H9 (cell line): Measurements from ENCODE around the gene ARMCX6. TPM values are rescaled to one million over a fixed set of nuclear protein-coding genes. Genes with fewer than 3 reads are reported as not detected.
A peak's percentile ranks its signal among the peaks of the same experiment; 100 is the strongest.

Experiments
- DNase-seq: peaks from one replicate; pipeline ENCODE4 v3.0.0-alpha.2; 2017
- H2AFZ ChIP-seq: one replicate; pipeline ENCODE4 v1.6.1; 2013; ENCODE audit warnings: mild to moderate bottlenecking, low read length, control low read depth, moderate library complexity
- H2AK5ac ChIP-seq: 2 replicates; pipeline ENCODE4 v1.6.1; 2013; ENCODE audit warnings: low read length, control low read depth, mixed read lengths; ENCODE audit not compliant: insufficient read length
- H2BK120ac ChIP-seq: one replicate; pipeline ENCODE4 v1.6.1; 2013; ENCODE audit warnings: low read depth, mild to moderate bottlenecking, low read length, control low read depth, inconsistent platforms; ENCODE audit not compliant: poor library complexity, severe bottlenecking
- H2BK12ac ChIP-seq: 2 replicates; pipeline ENCODE4 v1.6.1; 2013; ENCODE audit warnings: low read length, control low read depth, mixed read lengths, low read depth; ENCODE audit not compliant: insufficient read length
- H2BK15ac ChIP-seq: 2 replicates; pipeline ENCODE4 v1.6.1; 2013; ENCODE audit warnings: low read depth, low read length, control low read depth
- H2BK20ac ChIP-seq: one replicate; pipeline ENCODE4 v1.6.1; 2013; ENCODE audit warnings: low read depth, mild to moderate bottlenecking, low read length, control low read depth, inconsistent platforms; ENCODE audit not compliant: poor library complexity, severe bottlenecking
- H2BK5ac ChIP-seq: 2 replicates; pipeline ENCODE4 v1.6.1; 2013; ENCODE audit warnings: low read length, control low read depth, mixed read lengths; ENCODE audit not compliant: insufficient read length
- H3K14ac ChIP-seq: 2 replicates; pipeline ENCODE4 v1.6.1; 2013; ENCODE audit warnings: low read length, control low read depth; ENCODE audit not compliant: insufficient read depth
- H3K18ac ChIP-seq: 2 replicates; pipeline ENCODE4 v1.6.1; 2013; ENCODE audit warnings: low read depth, mild to moderate bottlenecking, mixed read lengths, low read length, control low read depth; ENCODE audit not compliant: insufficient read length
- H3K23ac ChIP-seq: 2 replicates; pipeline ENCODE4 v1.6.1; 2013; ENCODE audit warnings: low read length, control low read depth, mixed read lengths, low read depth; ENCODE audit not compliant: insufficient read length
- H3K23me2 ChIP-seq: 2 replicates; pipeline ENCODE4 v1.6.1; 2013; ENCODE audit warnings: low read depth, mild to moderate bottlenecking, mixed read lengths, low read length, control low read depth; ENCODE audit not compliant: insufficient read length, poor library complexity, severe bottlenecking
- H3K27ac ChIP-seq: 2 replicates; pipeline ENCODE4 v1.5.1; 2013; ENCODE audit warnings: low read length, control low read depth, mixed read lengths, low read depth; ENCODE audit not compliant: insufficient read length
- H3K27me3 ChIP-seq: 2 replicates; pipeline ENCODE4 v1.6.1; 2013; ENCODE audit warnings: low read length, control low read depth, inconsistent platforms; ENCODE audit not compliant: insufficient read depth
- H3K4ac ChIP-seq: 2 replicates; pipeline ENCODE4 v1.6.1; 2013; ENCODE audit warnings: low read depth, mild to moderate bottlenecking, control low read depth, inconsistent platforms, low read length, moderate library complexity
- H3K4me1 ChIP-seq: 2 replicates; pipeline ENCODE4 v1.6.1; 2013; ENCODE audit warnings: low read length, control low read depth, inconsistent platforms; ENCODE audit not compliant: insufficient read depth
- H3K4me2 ChIP-seq: 2 replicates; pipeline ENCODE4 v1.6.1; 2013; ENCODE audit warnings: low read length, control low read depth, mixed read lengths; ENCODE audit not compliant: insufficient read length, insufficient read depth
- H3K56ac ChIP-seq: 2 replicates; pipeline ENCODE4 v1.6.1; 2013; ENCODE audit warnings: low read depth, mild to moderate bottlenecking, mixed read lengths, low read length, control low read depth; ENCODE audit not compliant: insufficient read length
- H3K79me1 ChIP-seq: 2 replicates; pipeline ENCODE4 v1.6.1; 2013; ENCODE audit warnings: low read depth, mild to moderate bottlenecking, moderate library complexity, low read length, control low read depth, inconsistent platforms; ENCODE audit not compliant: insufficient read depth, poor library complexity, severe bottlenecking
- H3K79me2 ChIP-seq: 2 replicates; pipeline ENCODE4 v1.6.1; 2013; ENCODE audit warnings: low read length, control low read depth, inconsistent platforms; ENCODE audit not compliant: insufficient read depth
- H3K9ac ChIP-seq: 2 replicates; pipeline ENCODE4 v1.6.1; 2013; ENCODE audit warnings: low read length, control low read depth, mixed read lengths; ENCODE audit not compliant: insufficient read length; ENCODE audit errors: extremely low read depth
- H3K9me3 ChIP-seq: one replicate; pipeline ENCODE4 v1.6.1; 2013; ENCODE audit warnings: low read depth, low read length, inconsistent platforms; ENCODE audit not compliant: control insufficient read depth
- H3T11ph ChIP-seq: one replicate; pipeline ENCODE4 v1.6.1; 2013; ENCODE audit warnings: mild to moderate bottlenecking, low read length, control low read depth, inconsistent platforms
- H4K20me1 ChIP-seq: one replicate; pipeline ENCODE4 v1.6.1; 2013; ENCODE audit not compliant: control insufficient read depth, insufficient read length, insufficient read depth
- H4K5ac ChIP-seq: 2 replicates; pipeline ENCODE4 v1.6.1; 2013; ENCODE audit warnings: low read depth, mild to moderate bottlenecking, mixed read lengths, low read length, control low read depth; ENCODE audit not compliant: insufficient read length
- H4K8ac ChIP-seq: replicated peaks from 2 replicates; pipeline ENCODE4 v1.6.1; 2013; ENCODE audit warnings: low read length, control low read depth, mixed read lengths, low read depth; ENCODE audit not compliant: insufficient read length
- H4K91ac ChIP-seq: 2 replicates; pipeline ENCODE4 v1.6.1; 2013; ENCODE audit warnings: low read depth, mild to moderate bottlenecking, moderate library complexity, mixed read lengths, low read length, control low read depth; ENCODE audit not compliant: insufficient read length
- H3K27ac Mint-ChIP-seq, 3 experiments: 2 replicates in 2 of 3; 3 replicates in 1 of 3; pipeline ENCODE4 v1.8.0; 2020 to 2021; ENCODE audit warnings: mixed read lengths in 3 of 3, mild to moderate bottlenecking in 1 of 3, moderate library complexity in 1 of 3
- H3K27me3 Mint-ChIP-seq: 2 replicates; pipeline ENCODE4 v1.8.0; 2021; ENCODE audit warnings: low read depth, mild to moderate bottlenecking, moderate library complexity, mixed read lengths
- H3K36me3 Mint-ChIP-seq, 3 experiments: 2 replicates in 2 of 3; 3 replicates in 1 of 3; pipeline ENCODE4 v1.8.0; 2020 to 2021; ENCODE audit warnings: low read depth in 3 of 3, mixed read lengths in 3 of 3; ENCODE audit not compliant: insufficient read depth in 1 of 3
- H3K4me1 Mint-ChIP-seq, 2 experiments: 2 replicates each; pipeline ENCODE4 v1.8.0; 2020; ENCODE audit warnings: mixed read lengths in 2 of 2
- H3K4me3 Mint-ChIP-seq, 2 experiments: 2 replicates in 1 of 2; 3 replicates in 1 of 2; pipeline ENCODE4 v1.8.0; 2020 to 2021; ENCODE audit warnings: mild to moderate bottlenecking in 2 of 2, mixed read lengths in 2 of 2, moderate library complexity in 1 of 2
- H3K9me3 Mint-ChIP-seq, 2 experiments: 2 replicates in 1 of 2; 3 replicates in 1 of 2; pipeline ENCODE4 v1.8.0; 2020; ENCODE audit warnings: mild to moderate bottlenecking in 2 of 2, mixed read lengths in 2 of 2, moderate library complexity in 1 of 2
- WGBS: extraction: QIAGEN DNeasy Blood & Tissue Kit; methylation state at CpG from one replicate; pipeline ENCODE4 v1.1.7; 2013; ENCODE audit warnings: missing lambda C conversion rate, low lambda C conversion rate, mixed read lengths; ENCODE audit not compliant: insufficient read length; ENCODE audit errors: extremely low coverage; 5-methylcytosine and 5-hydroxymethylcytosine counted together
- total RNA-seq: library from RNA; stranded (reverse); gene quantifications from 2 replicates; pipeline ENCODE4 v1.2.1, GENCODE V29; 2021
- TF ChIP-seq, protein P1 (sequence below): fragments of 200-600 bp; sonication (generic); conservative IDR thresholded peaks from 3 replicates; pipeline ENCODE4 v1.8.0; 2021; ENCODE audit warnings: antibody characterized with exemption, mild to moderate bottlenecking

Gene ARMCX6
- total RNA-seq, 1 experiment from 2014 or later = 48.6 TPM

DNA sequence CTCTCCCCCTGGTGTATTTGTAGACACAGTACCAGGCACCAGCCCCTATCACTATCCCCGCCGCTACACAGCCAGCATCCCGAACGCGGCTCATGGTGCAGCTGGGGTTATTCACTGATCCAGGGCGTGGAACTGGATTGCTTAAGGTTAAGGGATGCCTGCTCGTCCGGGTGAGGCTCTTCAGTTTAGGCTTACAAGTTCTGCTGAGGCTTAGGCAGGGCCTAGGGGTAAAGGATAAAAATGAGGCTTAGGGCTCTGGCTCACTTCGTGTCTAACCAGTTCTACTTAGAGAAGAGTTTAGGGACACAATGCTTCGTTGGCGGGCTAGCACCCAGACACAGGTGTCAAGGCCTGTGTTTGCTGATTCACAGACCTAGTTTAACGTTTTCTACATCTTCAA is 39.7 kb upstream of the ARMCX6 start:
- no peaks in the 10 kb centered on the region for H3K27me3 ChIP-seq
- H2BK20ac ChIP-seq = no peak overlapping the region
- H2AFZ ChIP-seq = no peak overlapping the region
- H4K91ac ChIP-seq = no peak overlapping the region
- H4K8ac ChIP-seq = no peak overlapping the region
- Mint-ChIP-seq H3K4me3 (peak overlapping the region in 1 of 2 experiments; percentile 80; a peak in 1 of 5 replicates), H3K27ac (no peak overlapping the region), H3K36me3 (peaks cover 5 to 19% (median 12%) of the 10 kb centered on the region in 3 experiments; a peak in 6 of 7 replicates), H3K4me1 (peaks cover 0 to 16% of the 10 kb centered on the region in 2 experiments; a peak in 1 of 4 replicates), H3K27me3 (no peaks in the 10 kb centered on the region; the same call in 1 of the 2 replicates), H3K9me3 (peaks cover 61 to 64% of the 10 kb centered on the region in 2 experiments)
- H3K23me2 ChIP-seq = no peaks in the 10 kb centered on the region
- peaks cover 38% of the 10 kb centered on the region for H3K9me3 ChIP-seq
- H3K4me2 ChIP-seq = no peak overlapping the region
- no peak overlapping the region for H3K56ac ChIP-seq
- no peak overlapping the region for H3K9ac ChIP-seq
- H3K4ac ChIP-seq = no peak overlapping the region
- no peaks in the 10 kb centered on the region for H3K79me2 ChIP-seq
- no peak overlapping the region for H2BK5ac ChIP-seq
- H3K27ac ChIP-seq = no peak overlapping the region
- no peak overlapping the region for H2BK15ac ChIP-seq
- H3K4me1 ChIP-seq = no peaks in the 10 kb centered on the region
- no peak overlapping the region for H2BK12ac ChIP-seq
- DNase-seq = no peak
- no peak overlapping the region for H2BK120ac ChIP-seq
- no peak overlapping the region for H3K23ac ChIP-seq
- no peak overlapping the region for H3K14ac ChIP-seq
- no peak overlapping the region for H3T11ph ChIP-seq
- no peak overlapping the region for H4K5ac ChIP-seq
- no peak overlapping the region for H2AK5ac ChIP-seq
- no peaks in the 10 kb centered on the region for H3K79me1 ChIP-seq
- H3K18ac ChIP-seq = no peak overlapping the region
- TF ChIP-seq, protein P1, sequence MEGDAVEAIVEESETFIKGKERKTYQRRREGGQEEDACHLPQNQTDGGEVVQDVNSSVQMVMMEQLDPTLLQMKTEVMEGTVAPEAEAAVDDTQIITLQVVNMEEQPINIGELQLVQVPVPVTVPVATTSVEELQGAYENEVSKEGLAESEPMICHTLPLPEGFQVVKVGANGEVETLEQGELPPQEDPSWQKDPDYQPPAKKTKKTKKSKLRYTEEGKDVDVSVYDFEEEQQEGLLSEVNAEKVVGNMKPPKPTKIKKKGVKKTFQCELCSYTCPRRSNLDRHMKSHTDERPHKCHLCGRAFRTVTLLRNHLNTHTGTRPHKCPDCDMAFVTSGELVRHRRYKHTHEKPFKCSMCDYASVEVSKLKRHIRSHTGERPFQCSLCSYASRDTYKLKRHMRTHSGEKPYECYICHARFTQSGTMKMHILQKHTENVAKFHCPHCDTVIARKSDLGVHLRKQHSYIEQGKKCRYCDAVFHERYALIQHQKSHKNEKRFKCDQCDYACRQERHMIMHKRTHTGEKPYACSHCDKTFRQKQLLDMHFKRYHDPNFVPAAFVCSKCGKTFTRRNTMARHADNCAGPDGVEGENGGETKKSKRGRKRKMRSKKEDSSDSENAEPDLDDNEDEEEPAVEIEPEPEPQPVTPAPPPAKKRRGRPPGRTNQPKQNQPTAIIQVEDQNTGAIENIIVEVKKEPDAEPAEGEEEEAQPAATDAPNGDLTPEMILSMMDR = no peak
- no CpG with 5 or more reads among the region's 12 CpGs for WGBS
- no peaks in the 10 kb centered on the region for H4K20me1 ChIP-seq
